NOMO-1 (cell line): ENCODE data around the gene AIG1.
A peak's percentile ranks its signal among the peaks of the same experiment; 100 is the strongest.

Source experiments
- DNase-seq, 2 experiments: peaks; one replicate each; lab custom pipeline; 2025; ENCODE audit not compliant: unreplicated experiment in 2 of 2; lab: John Stamatoyannopoulos, UW

The AIG1 gene

GRCh38 chr6:143092768-143093167 is 32.1 kb downstream of the AIG1 start:
- no peak for DNase-seq

GRCh38 chr6:143093290-143093689 is 32.6 kb downstream of the AIG1 start:
- DNase-seq, result no peak

GRCh38 chr6:143096403-143096802 is 35.7 kb downstream of the AIG1 start:
- DNase-seq, result no peak

- DNase-seq, result no peak
Measured at GRCh38 chr6:143097224-143097795, 36.6 kb downstream of the AIG1 start.

- DNase-seq, result peak; percentile 37 to 85
Measured at GRCh38 chr6:143098054-143098671, 37.5 kb downstream of the AIG1 start.

- DNase-seq, result no peak
Measured at GRCh38 chr6:143099647-143100046, 39.0 kb downstream of the AIG1 start.

- no peak for DNase-seq
Measured at GRCh38 chr6:143100429-143100828, 39.7 kb downstream of the AIG1 start.

GRCh38 chr6:143103916-143104315 is 43.2 kb downstream of the AIG1 start:
- DNase-seq, result no peak

GRCh38 chr6:143107440-143107839 is 46.8 kb downstream of the AIG1 start:
- no peak for DNase-seq

GRCh38 chr6:143107911-143108761 is 47.4 kb downstream of the AIG1 start:
- no peak for DNase-seq

- no peak for DNase-seq
Measured at GRCh38 chr6:143109196-143109595, 48.5 kb downstream of the AIG1 start.

- DNase-seq, result peak; percentile 2 to 26
Measured at GRCh38 chr6:143110572-143110971, 49.9 kb downstream of the AIG1 start.

- no peak for DNase-seq
Measured at GRCh38 chr6:143110996-143111395, 50.3 kb downstream of the AIG1 start.

GRCh38 chr6:143111443-143111842 is 50.8 kb downstream of the AIG1 start:
- no peak for DNase-seq

GRCh38 chr6:143112084-143112768 is 51.5 kb downstream of the AIG1 start:
- no peak for DNase-seq

- no peak for DNase-seq
Measured at GRCh38 chr6:143112837-143113236, 52.1 kb downstream of the AIG1 start.

GRCh38 chr6:143115728-143116127 is 55.0 kb downstream of the AIG1 start:
- no peak for DNase-seq

- no peak for DNase-seq
Measured at GRCh38 chr6:143117108-143117507, 56.4 kb downstream of the AIG1 start.

- DNase-seq, result no peak
Measured at GRCh38 chr6:143119260-143119659, 58.6 kb downstream of the AIG1 start.

GRCh38 chr6:143123081-143123480 is 62.4 kb downstream of the AIG1 start:
- DNase-seq, result no peak

- DNase-seq, result no peak
Measured at GRCh38 chr6:143123941-143124340, 63.3 kb downstream of the AIG1 start.
